ENCODE results near the gene PHLDA2. TPM values are rescaled to one million over a fixed set of nuclear protein-coding genes. Genes with fewer than 3 reads are reported as not detected.

The PHLDA2 gene
- polyA plus RNA-seq, 2 of the 4 experiments (the other 2 are of a cell fraction) = 7.0 to 49.6 TPM

DNA sequence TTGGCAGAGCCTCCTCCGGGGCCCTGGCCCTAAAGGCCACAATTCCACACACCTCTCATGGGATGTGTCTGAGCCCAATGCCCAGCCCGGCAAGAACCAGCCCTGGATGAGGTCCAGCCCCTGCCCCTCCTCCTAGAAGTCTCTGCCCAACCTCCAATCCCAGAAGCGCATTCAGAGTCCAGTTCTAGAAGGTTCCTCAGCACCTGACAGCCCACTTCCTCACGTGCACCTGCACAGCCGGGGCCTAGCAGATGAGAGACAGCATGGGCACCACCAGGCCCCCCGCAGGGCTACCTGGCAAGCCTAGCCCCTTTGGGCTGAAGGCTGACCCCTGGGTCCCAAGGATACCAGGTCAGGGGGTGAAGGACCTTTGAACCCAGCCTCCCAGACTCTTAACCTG lies 32.2 kb downstream of the PHLDA2 start:
- TF ChIP-seq, protein P1, sequence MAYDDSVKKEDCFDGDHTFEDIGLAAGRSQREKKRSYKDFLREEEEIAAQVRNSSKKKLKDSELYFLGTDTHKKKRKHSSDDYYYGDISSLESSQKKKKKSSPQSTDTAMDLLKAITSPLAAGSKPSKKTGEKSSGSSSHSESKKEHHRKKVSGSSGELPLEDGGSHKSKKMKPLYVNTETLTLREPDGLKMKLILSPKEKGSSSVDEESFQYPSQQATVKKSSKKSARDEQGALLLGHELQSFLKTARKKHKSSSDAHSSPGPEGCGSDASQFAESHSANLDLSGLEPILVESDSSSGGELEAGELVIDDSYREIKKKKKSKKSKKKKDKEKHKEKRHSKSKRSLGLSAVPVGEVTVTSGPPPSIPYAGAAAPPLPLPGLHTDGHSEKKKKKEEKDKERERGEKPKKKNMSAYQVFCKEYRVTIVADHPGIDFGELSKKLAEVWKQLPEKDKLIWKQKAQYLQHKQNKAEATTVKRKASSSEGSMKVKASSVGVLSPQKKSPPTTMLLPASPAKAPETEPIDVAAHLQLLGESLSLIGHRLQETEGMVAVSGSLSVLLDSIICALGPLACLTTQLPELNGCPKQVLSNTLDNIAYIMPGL (CRISPR knock-in tag; IDR thresholded peaks at IDR 0.05; ENCODE audit: borderline replicate concordance) = no peak
- TF ChIP-seq HOXB5 (CRISPR knock-in tag; IDR thresholded peaks at IDR 0.05) = no peak
- TF ChIP-seq, protein P2, sequence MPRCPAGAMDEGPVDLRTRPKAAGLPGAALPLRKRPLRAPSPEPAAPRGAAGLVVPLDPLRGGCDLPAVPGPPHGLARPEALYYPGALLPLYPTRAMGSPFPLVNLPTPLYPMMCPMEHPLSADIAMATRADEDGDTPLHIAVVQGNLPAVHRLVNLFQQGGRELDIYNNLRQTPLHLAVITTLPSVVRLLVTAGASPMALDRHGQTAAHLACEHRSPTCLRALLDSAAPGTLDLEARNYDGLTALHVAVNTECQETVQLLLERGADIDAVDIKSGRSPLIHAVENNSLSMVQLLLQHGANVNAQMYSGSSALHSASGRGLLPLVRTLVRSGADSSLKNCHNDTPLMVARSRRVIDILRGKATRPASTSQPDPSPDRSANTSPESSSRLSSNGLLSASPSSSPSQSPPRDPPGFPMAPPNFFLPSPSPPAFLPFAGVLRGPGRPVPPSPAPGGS (IDR thresholded peaks at IDR 0.05) = no peak
- no peak for TF ChIP-seq ZC3H11A (IDR thresholded peaks at IDR 0.05)
- TF ChIP-seq KDM1A (IDR thresholded peaks at IDR 0.05; ENCODE audit: low read depth) = no peak
- no peak for TF ChIP-seq TFCP2L1 (CRISPR knock-in tag; IDR thresholded peaks at IDR 0.05)
- no peak for TF ChIP-seq FOXS1 (CRISPR knock-in tag; IDR thresholded peaks at IDR 0.05)
- TF ChIP-seq ZNF302 (CRISPR knock-in tag; IDR thresholded peaks at IDR 0.05) = no peak
- TF ChIP-seq EHF (CRISPR knock-in tag; IDR thresholded peaks at IDR 0.05) = no peak
- TF ChIP-seq RFX5 (IDR thresholded peaks at IDR 0.05) = no peak
- no peak for TF ChIP-seq MYC (IDR thresholded peaks at IDR 0.05; ENCODE audit: borderline replicate concordance, low read length)
- TF ChIP-seq MAZ (IDR thresholded peaks at IDR 0.05; ENCODE audit: borderline replicate concordance, low read depth, low read length) = no peak
- TF ChIP-seq, protein P3, sequence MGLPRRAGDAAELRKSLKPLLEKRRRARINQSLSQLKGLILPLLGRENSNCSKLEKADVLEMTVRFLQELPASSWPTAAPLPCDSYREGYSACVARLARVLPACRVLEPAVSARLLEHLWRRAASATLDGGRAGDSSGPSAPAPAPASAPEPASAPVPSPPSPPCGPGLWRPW (IDR thresholded peaks at IDR 0.05) = no peak
- peaks cover 32% of the 10 kb centered on the region for H3K4me1 ChIP-seq
- H3K4me3 ChIP-seq = no peak overlapping the region
- ATAC-seq = no peak
- no peak for DNase-seq (ENCODE audit: low read depth in 1 of 2, low spot score in 1 of 2)
- H3K27ac ChIP-seq = no peak overlapping the region; a peak in 1 of 6 replicates
- ChIA-PET POLR2A (no interaction called here), CTCF (interaction anchor here (0.7 to 21.2 kb wide), 3 partner anchors 9 to 476 kb away, joined by 3 to 1059 read pairs (median 4); no protein-coding TSS in a partner anchor)
- no peak overlapping the region for H3K4me2 ChIP-seq
- no peak for FAIRE-seq
- 88% methylated on average over 6 of the region's 6 CpGs for WGBS (ENCODE audit: missing lambda C conversion rate)
- H3K9me3 ChIP-seq = no peaks in the 10 kb centered on the region

DNA sequence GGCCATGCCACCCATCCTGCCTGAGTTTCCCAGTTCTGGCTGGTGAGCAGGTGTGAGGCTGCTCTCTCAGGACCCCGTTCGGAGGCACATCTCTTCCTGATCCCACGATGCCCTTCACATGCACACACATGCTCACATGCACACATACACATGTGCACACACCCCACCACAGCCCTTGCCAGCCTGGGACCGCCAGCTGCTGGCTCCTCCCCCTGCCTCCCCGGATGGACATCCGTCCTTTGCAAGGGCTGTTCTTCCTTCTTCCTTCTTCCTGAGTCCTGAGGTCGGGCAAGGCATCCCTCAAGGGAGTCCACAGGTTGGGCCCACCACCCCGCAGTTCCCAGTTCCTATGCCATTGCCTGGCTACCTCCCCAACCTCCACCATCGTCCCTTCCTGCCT lies 33.2 kb downstream of the PHLDA2 start:
- DNase-seq (ENCODE audit: low read depth in 1 of 2, low spot score in 1 of 2) = no peak
- H3K9me3 ChIP-seq = no peaks in the 10 kb centered on the region
- H3K4me3 ChIP-seq = no peak overlapping the region
- ATAC-seq = no peak
- CTCF ChIA-PET = interaction anchor here (0.9 to 21.2 kb wide), 7 partner anchors 8 to 475 kb away, joined by 3 to 1059 read pairs (median 4); a partner anchor contains a TSS
- no peak for FAIRE-seq
- H3K4me2 ChIP-seq = no peak overlapping the region
- H3K27ac ChIP-seq = no peak overlapping the region
- H3K4me1 ChIP-seq = peaks cover 32% of the 10 kb centered on the region
- TF ChIP-seq CBX8 (IDR thresholded peaks at IDR 0.05) (no peak), BHLHE40 (IDR thresholded peaks at IDR 0.05; ENCODE audit: low read depth, low read length) (no peak), CHD4 (IDR thresholded peaks at IDR 0.05; ENCODE audit: borderline replicate concordance) (no peak), RCOR1 (IDR thresholded peaks at IDR 0.05; ENCODE audit: low read depth, low read length) (no peak), GATA3 (IDR thresholded peaks at IDR 0.05; ENCODE audit: borderline replicate concordance) (no peak), MAZ (IDR thresholded peaks at IDR 0.05; ENCODE audit: borderline replicate concordance, low read depth, low read length) (no peak), MAFK (IDR thresholded peaks at IDR 0.05; ENCODE audit: partially characterized antibody) (no peak), JUNB (IDR thresholded peaks at IDR 0.05) (no peak), POLR2AphosphoS2 (conservative IDR thresholded peaks at IDR 0.05; ENCODE audit: low read length) (no peak), NFE2L2 (conservative IDR thresholded peaks at IDR 0.05; ENCODE audit: low read length) (no peak), CBX2 (IDR thresholded peaks at IDR 0.05; ENCODE audit: borderline replicate concordance, low read depth) (no peak), ESRRA (IDR thresholded peaks at IDR 0.05; ENCODE audit: borderline replicate concordance, low read length) (no peak), TP53 (CRISPR knock-in tag; IDR thresholded peaks at IDR 0.05) (no peak), ZNF302 (CRISPR knock-in tag; IDR thresholded peaks at IDR 0.05) (no peak), NPAS2 (CRISPR knock-in tag; IDR thresholded peaks at IDR 0.05; ENCODE audit: borderline replicate concordance) (no peak), POLR2A (IDR thresholded peaks at IDR 0.05; ENCODE audit: low read length) (no peak)
- TF ChIP-seq, protein P4, sequence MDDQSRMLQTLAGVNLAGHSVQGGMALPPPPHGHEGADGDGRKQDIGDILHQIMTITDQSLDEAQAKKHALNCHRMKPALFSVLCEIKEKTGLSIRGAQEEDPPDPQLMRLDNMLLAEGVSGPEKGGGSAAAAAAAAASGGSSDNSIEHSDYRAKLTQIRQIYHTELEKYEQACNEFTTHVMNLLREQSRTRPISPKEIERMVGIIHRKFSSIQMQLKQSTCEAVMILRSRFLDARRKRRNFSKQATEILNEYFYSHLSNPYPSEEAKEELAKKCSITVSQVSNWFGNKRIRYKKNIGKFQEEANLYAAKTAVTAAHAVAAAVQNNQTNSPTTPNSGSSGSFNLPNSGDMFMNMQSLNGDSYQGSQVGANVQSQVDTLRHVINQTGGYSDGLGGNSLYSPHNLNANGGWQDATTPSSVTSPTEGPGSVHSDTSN (IDR thresholded peaks at IDR 0.05) = no peak
- TF ChIP-seq, protein P1 (CRISPR knock-in tag; IDR thresholded peaks at IDR 0.05; ENCODE audit: borderline replicate concordance) = no peak
- WGBS (ENCODE audit: missing lambda C conversion rate) = 80% methylated on average over 9 of the region's 9 CpGs
- POLR2A ChIA-PET = interaction anchor here (1.0 kb wide), 1 partner anchor 34 kb away, joined by 3 read pairs; no protein-coding TSS in a partner anchor

All from A549 (cell line).